ENCODE data around the gene APBB1.

Gene APBB1

DNA sequence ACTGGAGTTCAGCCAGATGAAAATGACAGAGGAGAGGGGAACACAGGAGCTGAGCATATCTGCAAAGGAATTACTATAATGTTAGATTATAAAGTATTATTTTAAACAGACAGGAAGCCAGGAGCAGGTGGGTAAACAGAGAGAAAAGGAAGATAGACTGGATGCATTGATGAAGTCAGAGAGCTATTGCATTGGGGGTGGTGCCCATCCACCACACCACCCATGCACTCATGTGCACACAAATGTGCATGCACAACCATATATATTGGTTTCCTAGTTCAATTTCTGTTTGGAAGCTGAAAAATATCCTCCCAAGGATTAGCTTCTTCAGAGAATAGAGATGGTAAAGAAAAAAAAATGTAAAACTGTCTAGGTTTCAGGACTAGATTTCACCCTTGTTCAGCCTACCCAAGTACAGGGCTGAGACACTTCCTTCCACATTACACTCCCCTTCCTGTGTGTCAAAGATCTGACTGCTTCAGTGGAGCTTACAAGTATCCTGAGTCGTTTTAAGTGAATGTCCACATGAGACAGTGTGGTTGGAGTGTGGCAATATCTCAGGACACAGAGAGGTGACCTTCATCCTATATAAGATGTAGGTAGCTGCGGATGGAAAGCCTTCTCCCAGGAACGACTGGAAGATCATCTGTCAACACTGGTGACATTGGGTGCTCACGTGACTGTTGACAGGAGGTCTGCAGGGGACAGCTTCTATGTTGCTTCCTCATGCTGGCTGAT is 40.8 kb downstream of the APBB1 start:
- TF ChIP-seq POLR2AphosphoS5 (IDR thresholded peaks at IDR 0.05; ENCODE audit: low read depth) (no peak), CTCF (IDR thresholded peaks at IDR 0.05; ENCODE audit: insufficient read depth, low read length) (no peak), SPI1 (IDR thresholded peaks at IDR 0.05; ENCODE audit: borderline replicate concordance, low read depth) (peak; percentile 60)
- DNase-seq (ENCODE audit: low read depth in 1 of 2, low spot score in 1 of 2) = peak; percentile 21 to 49
- H3K4me3 ChIP-seq (replicated peaks; ENCODE audit: insufficient read depth, low read length) = no peak overlapping the region
- no peaks in the 10 kb centered on the region for H3K27me3 ChIP-seq (ENCODE audit: insufficient read depth, poor library complexity, severe bottlenecking)
- H3K27ac ChIP-seq (replicated peaks) = no peak overlapping the region

DNA sequence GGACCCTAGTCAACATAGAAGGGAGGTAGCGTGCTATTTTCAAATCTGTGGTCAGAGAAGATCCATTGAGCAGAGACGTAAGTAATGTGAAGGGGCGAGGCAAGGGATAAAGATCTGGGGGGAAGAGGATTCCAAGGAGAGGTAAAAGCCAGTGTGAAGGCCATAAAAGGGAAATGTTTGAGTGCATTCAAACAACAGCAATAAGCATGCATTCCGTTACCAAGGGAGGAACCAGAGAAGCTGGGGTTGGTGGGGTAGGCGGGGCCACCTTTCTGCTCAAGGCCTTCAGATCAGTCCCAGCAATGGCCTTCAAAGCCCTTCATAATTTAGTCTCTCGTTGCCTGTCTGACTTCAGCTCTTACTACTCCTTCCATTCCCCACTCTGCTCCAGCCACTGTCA is 47.1 kb downstream of the APBB1 start:
- H3K27ac ChIP-seq (replicated peaks) = no peak overlapping the region
- H3K27me3 ChIP-seq (ENCODE audit: insufficient read depth, poor library complexity, severe bottlenecking) = no peaks in the 10 kb centered on the region
- no peak overlapping the region for H3K4me3 ChIP-seq (replicated peaks; ENCODE audit: insufficient read depth, low read length)
- TF ChIP-seq SPI1 (IDR thresholded peaks at IDR 0.05; ENCODE audit: borderline replicate concordance, low read depth) (no peak), GABPA (IDR thresholded peaks at IDR 0.05; ENCODE audit: low read depth) (no peak), POLR2AphosphoS5 (IDR thresholded peaks at IDR 0.05; ENCODE audit: low read depth) (no peak)
- no peak for DNase-seq (ENCODE audit: low read depth in 1 of 2, low spot score in 1 of 2)

DNA sequence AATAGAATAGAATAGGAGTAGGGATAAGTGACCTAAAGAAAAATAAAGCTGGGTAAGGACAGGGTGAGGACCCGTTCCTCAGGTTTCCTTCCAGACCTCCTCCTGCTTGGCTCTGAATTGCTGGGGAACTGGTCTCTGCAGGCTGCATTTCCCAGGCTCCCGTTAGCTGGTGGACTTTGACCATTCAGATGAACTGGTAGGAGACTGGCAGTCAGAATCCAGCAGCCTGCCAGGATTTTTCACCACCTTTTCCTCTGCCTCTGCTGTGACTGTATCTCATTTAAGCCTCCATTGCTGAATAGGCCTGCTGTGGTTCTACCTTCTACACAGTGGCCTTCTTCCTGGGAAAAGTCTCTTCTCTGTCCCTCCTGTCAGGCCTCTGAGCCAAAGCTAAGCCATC is 53.2 kb downstream of the APBB1 start:
- DNase-seq (ENCODE audit: low read depth in 1 of 2, low spot score in 1 of 2) = no peak
- Histone ChIP-seq H3K4me3 (replicated peaks; ENCODE audit: insufficient read depth, low read length) (no peak overlapping the region), H3K27me3 (ENCODE audit: insufficient read depth, poor library complexity, severe bottlenecking) (no peaks in the 10 kb centered on the region), H3K27ac (replicated peaks) (no peak overlapping the region)
- TF ChIP-seq CTCF (IDR thresholded peaks at IDR 0.05; ENCODE audit: insufficient read depth, low read length) (no peak), SPI1 (IDR thresholded peaks at IDR 0.05; ENCODE audit: borderline replicate concordance, low read depth) (no peak), GABPA (IDR thresholded peaks at IDR 0.05; ENCODE audit: low read depth) (no peak), POLR2AphosphoS5 (IDR thresholded peaks at IDR 0.05; ENCODE audit: low read depth) (no peak)
- TF ChIP-seq, protein P1, sequence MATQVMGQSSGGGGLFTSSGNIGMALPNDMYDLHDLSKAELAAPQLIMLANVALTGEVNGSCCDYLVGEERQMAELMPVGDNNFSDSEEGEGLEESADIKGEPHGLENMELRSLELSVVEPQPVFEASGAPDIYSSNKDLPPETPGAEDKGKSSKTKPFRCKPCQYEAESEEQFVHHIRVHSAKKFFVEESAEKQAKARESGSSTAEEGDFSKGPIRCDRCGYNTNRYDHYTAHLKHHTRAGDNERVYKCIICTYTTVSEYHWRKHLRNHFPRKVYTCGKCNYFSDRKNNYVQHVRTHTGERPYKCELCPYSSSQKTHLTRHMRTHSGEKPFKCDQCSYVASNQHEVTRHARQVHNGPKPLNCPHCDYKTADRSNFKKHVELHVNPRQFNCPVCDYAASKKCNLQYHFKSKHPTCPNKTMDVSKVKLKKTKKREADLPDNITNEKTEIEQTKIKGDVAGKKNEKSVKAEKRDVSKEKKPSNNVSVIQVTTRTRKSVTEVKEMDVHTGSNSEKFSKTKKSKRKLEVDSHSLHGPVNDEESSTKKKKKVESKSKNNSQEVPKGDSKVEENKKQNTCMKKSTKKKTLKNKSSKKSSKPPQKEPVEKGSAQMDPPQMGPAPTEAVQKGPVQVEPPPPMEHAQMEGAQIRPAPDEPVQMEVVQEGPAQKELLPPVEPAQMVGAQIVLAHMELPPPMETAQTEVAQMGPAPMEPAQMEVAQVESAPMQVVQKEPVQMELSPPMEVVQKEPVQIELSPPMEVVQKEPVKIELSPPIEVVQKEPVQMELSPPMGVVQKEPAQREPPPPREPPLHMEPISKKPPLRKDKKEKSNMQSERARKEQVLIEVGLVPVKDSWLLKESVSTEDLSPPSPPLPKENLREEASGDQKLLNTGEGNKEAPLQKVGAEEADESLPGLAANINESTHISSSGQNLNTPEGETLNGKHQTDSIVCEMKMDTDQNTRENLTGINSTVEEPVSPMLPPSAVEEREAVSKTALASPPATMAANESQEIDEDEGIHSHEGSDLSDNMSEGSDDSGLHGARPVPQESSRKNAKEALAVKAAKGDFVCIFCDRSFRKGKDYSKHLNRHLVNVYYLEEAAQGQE (IDR thresholded peaks at IDR 0.05; ENCODE audit: insufficient replicate concordance, low read depth) = no peak

DNA sequence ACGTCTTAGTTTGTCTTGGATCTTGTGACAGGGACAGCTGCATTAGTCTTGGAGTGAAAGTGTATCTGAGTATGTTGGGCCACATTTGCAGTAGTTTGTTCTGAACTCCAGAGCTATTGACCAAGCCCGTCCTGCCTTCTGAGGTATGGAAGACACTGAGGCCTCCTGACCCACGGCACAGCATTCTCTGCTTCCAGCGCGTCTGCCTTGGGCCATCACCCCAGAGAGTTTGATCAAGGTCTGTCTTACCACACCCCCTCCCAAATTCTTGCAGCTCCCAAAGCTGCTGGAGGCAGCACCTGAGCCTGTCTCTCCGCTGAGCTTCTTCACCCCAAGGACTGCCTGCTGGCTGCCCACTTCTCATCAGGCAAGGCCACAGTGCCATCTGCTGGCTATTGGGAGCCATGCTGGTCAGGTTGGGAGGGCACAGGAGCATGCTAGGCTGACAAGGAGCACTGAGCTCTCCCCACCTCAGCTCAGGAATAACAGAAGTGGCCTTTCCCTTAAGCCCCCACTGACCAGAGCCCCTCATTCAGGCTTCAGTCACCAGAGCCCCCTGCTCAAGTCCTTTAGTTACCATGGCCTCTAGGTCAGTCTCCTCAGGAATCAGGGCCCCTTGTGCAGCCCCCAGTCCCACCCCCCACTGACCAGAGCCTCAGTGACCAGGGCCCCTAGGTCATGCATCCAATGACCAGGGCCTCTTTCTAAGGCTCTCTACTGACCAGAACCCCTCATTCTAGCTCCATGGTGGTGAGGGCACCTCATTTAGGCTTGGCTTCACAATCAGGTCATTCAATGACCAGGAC is 55.8 kb downstream of the APBB1 start:
- H3K4me3 ChIP-seq (replicated peaks; ENCODE audit: insufficient read depth, low read length) = no peak overlapping the region
- H3K27me3 ChIP-seq (ENCODE audit: insufficient read depth, poor library complexity, severe bottlenecking) = no peaks in the 10 kb centered on the region
- no peak overlapping the region for H3K27ac ChIP-seq (replicated peaks)
- peak; percentile 26 to 76 for DNase-seq (ENCODE audit: low read depth in 1 of 2, low spot score in 1 of 2)
- TF ChIP-seq, protein P1 (IDR thresholded peaks at IDR 0.05; ENCODE audit: insufficient replicate concordance, low read depth) = no peak
- TF ChIP-seq CTCF (IDR thresholded peaks at IDR 0.05; ENCODE audit: insufficient read depth, low read length) = peak; percentile 95
